D341Med (cell line): ENCODE measurements around the gene SRP14.
"Not testable (repeated sequence)": the region's sequence is repeated elsewhere in the genome, so short reads cannot be mapped to it uniquely, and the experiment has no call there.

Source experiments
- DNase-seq: peaks from one replicate; pipeline ENCODE4 v3.0.0; 2012; ENCODE audit warnings: low spot score

The SRP14 gene

DNA sequence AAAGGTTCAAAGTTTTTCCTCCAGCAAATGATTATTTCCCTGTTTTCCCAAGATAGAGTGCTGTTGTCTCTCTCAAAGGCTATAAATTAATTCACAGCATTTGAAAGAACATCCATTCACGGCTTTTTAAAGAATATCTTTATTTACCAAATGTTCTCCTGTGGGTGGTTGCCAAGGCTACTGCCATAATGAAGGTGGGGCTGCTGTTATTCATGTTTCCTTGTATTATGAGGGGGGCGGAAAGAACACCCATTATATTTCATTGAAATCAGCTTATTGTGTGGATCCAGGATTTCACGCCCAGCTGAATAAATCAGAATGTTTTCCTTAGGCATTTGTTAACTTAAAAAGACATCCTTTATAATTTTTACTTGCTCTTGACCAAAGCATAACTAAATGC is 10.1 kb downstream of the SRP14 start:
- no peak for DNase-seq

DNA sequence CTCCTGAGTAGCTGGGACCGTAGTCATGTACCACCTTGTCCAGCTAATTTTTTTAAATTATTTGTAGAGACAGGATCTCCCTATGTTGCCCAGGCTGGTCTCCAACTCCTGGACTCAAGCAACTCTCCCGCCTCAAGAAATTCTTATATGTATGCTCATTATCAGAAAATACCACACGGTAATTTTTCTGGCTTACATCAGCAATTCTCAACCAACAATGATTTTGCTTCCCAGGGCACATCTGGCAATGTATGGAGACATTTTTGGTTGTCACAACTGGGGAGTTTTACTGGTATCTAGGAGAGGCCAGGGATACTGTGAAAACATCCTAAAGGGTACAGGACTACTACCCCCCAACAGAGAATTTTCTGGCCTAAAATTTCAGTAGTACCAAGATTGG is 10.8 kb downstream of the SRP14 start:
- DNase-seq = no peak

DNA sequence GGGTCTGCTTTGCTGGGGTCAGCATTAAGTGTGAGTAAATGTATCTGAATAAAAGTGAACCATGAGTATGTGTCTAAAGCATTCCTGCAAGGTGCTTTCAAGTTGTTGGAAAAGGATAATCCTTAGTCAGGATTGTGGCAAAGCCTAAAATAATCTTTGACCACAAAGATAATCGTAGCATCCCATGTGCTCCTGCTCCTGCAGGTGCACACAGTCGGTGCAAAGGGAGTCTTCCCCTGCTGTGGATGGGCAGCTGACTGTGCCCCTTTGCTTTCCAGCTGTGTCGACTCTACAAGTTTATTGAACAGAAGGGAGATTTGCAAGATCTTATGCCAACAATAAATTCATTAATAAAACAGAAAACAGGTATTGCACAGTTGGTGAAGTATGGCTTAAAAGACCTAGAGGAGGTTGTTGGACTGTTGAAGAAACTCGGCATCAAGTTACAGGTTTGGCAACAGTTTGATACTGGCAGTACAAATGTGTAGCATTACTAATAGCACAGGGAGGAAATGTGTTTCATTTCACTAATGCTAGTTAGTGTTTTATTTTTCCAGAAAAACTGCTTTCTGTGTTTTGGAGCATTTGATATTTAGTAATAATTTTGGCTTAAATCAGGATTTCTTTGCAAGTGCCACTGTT is 22.6 kb downstream of the SRP14 start:
- no peak for DNase-seq

DNA sequence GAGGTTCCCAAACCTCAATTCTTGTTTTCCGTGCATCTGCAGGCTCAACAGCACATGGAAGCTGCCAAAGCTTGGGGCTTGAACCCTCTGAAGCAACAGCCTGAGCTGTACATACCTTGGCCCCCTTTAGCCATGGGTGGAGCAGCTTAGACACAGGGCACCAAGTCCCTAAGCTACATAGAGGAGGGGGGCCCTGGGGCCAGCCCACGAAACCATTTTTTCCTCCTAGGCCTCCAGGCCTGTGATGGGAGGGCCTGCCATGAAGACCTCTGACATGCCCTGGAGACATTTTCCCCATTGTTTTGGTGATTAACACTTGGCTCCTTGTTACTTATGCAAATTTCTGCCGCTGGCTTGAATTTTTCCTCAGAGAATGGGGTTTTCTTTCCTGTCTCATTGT is 24.6 kb downstream of the SRP14 start:
- no peak for DNase-seq

DNA sequence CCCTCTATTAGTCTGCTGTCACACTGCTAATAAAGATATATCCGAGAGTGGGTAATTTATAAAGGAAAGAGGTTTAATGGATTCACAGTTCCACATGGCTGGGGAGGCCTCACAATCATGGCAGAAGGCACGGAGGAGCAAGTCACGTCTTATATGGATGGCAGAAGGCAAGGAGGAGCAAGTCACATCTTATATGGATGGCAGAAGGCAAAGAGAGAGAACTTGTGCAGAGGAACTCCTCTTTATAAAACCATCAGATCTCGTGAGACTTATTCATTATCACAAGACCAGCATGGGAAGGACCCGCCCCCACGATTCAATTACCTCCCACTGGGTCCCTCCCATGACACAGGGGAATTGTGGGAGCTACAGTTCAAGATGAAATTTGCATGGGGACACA is 25.6 kb downstream of the SRP14 start:
- DNase-seq = not testable (repeated sequence)

DNA sequence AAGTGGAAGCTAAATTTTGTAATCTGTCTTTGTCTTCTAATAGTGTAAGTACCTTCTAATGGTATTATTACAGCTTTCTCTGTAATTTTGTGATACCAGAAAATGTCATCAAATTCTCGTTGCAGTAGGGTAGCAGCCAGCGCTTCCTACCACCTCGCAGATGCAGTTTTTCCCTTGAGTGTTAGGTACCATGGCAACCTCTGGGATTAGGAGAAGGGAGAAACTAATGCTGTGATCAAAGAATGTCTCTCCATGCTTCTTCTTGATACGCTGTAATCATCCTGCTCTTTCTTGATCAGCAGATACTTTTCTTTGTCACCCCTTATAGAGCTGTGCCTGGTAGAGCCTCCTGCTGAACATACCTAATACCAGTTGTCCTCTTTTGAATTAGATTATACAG is 27.7 kb downstream of the SRP14 start:
- DNase-seq = no peak

DNA sequence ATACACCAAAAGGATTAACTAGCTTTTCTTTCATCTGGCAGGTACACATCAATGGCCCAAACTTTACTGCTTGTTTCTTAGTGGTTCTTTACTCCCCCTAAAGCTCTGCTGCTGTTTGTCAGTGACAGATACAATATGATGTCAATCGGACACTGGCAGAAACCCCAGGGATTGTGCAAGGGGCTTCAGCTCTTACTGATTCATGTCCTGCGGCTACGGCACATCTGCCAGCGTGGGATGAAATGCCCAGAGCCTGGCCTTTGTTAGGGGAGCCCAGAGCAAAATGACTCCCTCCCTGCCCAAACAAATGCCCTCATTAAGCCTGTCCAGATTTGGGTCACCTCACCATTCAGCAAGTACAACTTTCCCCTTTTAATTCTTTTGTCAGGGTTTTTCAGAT is 28.3 kb downstream of the SRP14 start:
- no peak for DNase-seq

DNA sequence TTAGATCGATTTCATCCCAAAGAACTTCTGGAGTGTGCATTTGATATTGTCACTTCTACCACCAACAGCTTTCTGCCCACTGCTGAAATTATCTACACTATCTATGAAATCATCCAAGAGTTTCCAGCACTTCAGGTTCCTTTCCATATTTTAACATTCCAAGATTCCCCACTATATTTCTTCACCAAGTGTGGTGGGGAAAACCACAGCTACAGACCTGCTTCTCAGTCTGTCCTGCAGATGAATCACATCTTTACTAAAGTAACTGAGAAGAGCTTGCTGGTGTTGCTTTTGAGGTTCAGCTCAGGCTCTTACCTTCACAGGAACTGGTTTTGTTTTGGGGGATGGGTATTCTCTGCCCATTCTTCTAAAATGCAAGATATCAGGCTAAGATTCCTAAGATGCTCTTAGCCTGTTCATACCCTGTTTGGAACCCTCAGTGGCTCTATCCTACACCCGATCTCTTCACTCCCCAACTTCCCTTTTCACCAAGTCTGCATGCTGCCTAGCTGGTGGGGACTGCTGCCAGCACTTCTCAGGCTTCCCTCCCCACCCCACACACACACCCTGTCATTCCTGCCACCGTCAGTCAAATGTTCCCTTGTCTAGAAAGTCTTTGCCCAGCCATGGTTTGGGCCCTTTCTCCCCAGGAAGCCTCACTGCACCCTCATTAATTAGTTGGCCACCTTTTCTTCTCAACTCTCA is 30.8 kb downstream of the SRP14 start:
- DNase-seq = no peak

DNA sequence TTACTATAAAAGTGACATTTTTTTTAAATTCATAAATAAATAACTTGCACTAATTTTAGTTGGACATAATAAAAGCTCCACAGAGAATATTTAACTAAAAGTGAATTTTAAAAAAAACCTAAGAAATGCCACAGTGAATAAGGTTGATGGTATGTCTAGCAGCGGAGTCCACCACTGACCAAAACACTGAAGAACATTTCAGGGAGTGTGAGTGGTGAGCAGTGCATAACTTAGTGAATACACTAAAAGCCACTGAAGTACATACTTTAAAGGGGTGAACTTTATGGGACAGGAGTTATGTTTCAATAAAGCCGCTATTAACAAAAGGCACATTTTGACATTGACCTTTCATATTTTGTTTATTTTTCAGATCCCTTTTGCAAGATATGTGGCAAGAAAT is 32.3 kb downstream of the SRP14 start:
- no peak for DNase-seq

DNA sequence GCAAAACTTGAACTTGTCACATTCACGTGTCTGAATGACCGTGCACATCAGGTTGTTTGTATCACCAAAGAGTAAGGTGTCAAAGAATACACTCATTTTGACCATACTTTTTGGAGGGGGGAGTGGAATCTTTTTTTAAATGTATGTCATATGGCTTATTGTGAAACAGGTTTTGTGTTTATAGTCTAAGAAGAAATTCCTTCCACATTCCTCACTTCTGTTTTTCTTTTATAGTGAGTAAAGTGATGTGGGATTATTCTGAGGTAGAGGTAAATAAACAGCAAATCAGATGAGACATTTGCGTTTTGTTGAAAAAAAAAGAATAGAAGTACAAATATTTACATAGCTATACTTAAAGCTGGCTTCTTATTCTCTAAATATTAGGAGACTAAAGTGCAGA is 33.0 kb downstream of the SRP14 start:
- no peak for DNase-seq

DNA sequence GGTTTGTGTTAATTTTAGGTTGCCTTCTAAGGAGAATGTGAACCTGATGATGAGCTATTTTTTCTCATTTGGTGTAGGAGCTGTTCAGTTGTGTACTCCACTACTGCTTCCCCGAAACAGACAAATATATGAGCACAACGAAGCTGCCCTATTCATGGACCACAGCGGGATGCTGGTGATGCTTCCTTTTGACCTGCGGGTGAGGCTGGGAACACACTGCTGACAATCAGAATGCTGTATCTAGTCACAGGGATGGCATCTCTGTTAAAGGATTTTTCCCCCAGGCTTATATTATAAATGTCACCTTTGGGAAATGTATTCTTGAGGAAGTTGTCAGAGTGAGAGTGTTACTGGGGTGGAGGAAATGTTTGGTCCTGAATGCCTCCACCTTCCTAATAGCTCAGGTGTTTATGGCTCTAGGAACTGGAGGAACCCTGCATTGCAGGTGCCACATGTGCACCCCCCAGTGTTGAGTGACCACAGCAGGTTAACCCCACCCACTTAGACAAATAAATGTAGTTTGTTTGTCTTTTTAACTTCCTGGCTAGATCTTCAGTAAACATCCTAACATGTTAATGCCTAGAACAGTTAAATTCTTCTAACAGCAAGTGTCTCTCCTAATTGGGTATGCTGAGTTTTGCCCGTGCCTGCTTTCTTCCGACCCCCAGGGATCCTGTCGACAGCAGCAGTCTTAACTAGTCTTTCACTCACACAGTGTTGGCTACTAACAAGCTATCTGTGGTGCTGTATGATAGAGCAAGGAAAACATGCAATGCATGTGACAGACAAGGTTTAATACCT is 35.7 kb downstream of the SRP14 start:
- no peak for DNase-seq

DNA sequence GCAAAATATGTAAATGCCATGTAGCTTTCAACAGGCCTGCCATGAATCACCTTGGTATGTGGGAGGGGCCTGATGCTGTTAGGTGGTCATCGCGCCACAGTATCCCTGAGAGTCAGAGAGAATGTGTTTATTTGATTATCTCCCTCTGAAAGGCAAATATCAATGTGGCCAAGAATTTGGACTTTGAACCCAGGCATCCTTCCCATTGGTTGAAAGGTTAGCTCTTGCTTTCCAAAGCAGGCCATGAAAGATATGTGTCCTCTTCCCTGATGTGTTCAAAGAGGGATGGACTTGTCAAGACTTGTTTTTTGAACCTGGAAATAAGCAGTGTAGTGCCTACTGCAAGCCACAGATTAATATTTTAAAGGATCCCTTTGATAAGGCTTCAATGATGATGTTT is 36.7 kb downstream of the SRP14 start:
- no peak for DNase-seq

DNA sequence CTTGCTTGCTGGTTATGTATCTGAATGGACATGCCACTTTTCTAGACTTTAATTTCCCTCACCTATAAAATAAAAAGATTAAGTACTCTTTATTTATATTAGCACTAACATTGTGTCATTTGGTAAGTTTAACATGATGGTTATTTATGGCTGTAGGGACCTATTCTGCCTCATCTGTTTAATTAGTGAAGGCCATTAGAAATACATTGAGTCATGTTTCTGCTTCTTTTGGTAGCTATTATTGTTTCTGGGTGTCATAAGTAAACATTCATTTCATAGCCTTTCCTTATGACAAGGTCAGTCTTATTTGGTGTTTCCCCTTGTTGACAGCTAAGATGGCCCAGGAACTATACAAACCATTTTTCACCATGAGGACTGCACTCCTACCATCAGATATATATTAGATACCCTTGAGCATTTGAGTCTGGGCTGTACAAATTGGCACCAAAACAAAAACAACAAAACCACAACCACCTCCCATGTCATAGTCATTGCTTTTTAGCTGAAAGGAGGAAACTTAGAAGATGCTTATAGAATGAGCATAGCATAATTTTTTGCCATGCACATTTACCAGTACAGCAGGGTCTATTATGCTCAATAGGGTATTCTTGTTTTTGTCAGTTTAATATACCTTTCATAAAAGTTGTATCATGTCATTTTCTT is 39.3 kb downstream of the SRP14 start:
- no peak for DNase-seq

DNA sequence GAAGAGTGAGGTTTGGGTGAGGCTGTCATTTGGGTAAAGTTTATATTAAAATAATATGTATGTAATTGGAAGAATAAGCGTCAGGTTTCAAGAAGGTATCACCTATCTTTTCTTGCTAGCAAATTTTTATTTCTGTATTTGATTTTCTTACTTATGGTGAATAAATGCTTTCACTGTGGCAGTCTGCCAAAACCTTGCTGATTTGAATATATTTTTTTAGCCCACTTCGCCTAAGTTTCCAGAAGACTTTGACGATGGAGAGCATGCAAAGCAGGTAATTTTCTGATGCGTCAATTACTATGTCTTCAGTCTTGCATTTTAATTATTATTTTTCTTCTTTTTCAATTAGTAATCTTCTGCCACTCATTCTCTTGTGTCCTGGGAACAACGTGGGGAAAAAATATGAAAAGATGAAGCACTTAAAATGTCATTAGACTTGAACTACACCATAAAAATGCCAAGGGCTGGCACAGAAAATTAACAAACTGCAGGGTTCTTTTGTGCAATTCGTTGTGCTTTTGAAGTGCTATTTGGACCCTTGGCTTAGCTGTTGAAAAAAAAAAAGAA is 40.4 kb downstream of the SRP14 start:
- DNase-seq = no peak

DNA sequence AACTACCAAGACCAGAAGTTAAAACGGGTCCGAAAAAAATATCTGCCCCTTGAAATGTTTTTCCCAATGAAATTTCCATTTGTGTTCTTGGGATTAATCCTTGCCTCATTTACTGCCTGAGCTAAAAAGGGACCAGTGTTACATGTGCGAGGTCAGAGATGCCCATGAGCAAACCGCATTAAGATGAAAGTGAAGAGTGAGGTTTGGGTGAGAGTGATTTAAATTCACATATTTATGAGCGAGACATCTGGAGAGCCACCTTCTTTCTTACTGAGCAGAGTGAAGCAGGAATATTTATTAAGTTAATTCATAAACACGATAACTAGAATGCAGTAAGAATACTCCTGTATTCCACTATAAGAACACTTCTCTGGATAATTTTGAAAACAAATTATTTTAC is 41.3 kb downstream of the SRP14 start:
- no peak for DNase-seq

DNA sequence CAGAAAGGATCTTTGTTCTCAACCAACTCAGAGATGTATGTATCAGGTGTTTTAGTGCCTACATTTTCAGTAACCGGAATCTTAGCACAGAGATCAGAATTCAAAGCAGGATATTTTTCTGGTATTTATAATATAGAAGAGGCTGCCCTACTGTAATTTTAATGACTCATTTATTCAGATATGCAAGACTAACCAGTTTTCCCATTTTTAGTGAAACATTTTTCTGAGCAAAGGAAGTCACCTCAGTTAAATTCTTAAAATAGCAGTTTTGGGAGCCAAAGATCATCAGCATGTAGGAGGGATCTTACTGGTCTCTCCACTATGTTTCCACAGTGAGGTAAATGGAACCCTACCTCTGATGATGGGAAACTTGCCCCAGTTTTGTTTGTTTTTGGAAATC is 42.0 kb downstream of the SRP14 start:
- no peak for DNase-seq

DNA sequence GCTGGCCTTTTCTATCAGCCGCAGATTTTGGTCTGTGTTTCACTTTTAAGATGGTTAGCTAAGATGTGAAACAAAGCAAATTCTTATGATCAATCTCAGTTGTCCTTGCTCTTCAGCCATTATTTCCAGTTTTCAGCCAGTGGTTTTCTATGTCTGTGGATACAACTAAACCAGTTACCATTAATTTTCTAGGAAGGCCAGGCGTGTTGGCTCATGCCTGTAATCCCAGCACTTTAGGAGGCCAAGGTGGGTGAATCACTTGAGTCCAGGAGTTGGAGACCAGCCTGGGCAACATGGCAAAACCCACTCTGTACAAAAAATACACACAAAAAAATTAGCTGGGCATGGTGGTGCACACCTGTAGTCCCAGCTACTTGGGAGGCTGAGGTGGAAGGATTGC is 42.8 kb downstream of the SRP14 start:
- not testable (repeated sequence) for DNase-seq

DNA sequence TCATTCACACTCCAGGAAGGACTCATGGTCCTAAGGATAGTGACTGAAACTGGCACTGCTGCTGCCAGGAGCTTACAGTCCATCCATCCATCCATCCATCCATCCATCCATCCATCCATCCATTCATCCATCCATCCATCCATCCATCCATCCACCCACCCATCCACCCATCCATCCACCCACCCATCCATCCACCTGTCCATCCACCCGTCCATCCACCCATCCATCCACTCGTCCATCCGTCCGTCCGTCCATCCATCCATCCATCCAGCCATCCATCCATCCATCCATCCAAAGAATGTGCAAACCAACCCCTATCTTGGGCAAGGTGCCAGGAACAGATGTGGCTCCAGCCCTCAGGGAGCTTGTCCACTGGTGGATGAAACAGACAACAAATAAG is 46.0 kb downstream of the SRP14 start:
- not testable (repeated sequence) for DNase-seq

DNA sequence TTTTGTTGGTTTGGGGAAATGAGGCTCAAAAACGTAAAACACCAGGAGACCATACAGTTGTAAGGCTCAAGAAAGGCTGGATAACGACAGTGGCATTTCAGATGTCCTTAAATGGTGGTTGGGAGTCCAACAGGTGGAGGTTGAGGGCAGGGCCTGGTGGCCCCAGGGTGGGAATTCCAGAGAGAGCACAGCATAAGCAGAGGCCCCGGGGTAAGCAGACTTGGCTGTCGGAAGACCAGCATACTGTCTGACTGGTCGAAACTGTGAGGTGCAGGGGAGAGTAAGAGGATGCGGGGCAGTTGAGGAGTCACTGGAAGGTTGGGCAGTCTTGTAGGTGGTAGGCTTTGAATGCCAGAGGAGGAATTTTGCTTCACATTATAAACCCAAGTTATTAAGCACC is 48.3 kb downstream of the SRP14 start:
- no peak for DNase-seq

DNA sequence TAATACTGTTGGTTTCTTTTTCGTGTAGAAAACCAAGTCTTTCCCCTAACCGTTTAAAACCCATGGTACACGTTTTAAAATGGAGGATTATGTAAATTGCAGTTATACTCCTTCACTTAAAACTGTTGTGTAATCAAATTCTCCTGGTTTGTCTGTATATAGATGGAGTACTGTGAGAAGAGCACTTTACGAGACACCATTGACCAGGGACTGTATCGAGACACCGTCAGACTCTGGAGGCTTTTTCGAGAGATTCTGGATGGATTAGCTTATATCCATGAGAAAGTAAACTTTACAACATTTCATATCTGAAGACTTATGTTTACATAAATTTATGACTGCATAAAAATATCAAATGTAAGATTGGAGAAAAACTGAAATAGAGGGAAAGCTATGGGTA is 51.2 kb downstream of the SRP14 start:
- DNase-seq = no peak
